Cardiac muscle cell (in vitro differentiated cells and primary cell): ENCODE data around the gene DLGAP1. TPM values are rescaled to one million over a fixed set of nuclear protein-coding genes. Genes with fewer than 3 reads are reported as not detected.

Experiments
- DNase-seq, 2 donors: peaks; one replicate each; pipeline versions ENCODE4 v3.0.0 to v3.0.0-alpha.2; 2010 to 2017; ENCODE audit warnings: low read depth in 1 of 2, low spot score in 1 of 2
- H3K27ac ChIP-seq: fragments of 200-600 bp; sonication (generic); 2 replicates; pipeline ENCODE4 v1.5.1; 2016
- H3K27me3 ChIP-seq: fragments of 200-600 bp; sonication (generic); 2 replicates; pipeline ENCODE4 v1.6.0; 2016; ENCODE audit warnings: control low read depth
- H3K36me3 ChIP-seq: fragments of 200-600 bp; sonication (generic); 2 replicates; pipeline ENCODE4 v1.5.1; 2016; ENCODE audit warnings: control low read depth
- H3K4me1 ChIP-seq: fragments of 200-600 bp; sonication (generic); 2 replicates; pipeline ENCODE4 v1.8.1; 2017; ENCODE audit warnings: low read depth, mild to moderate bottlenecking, mixed run types
- H3K4me3 ChIP-seq: fragments of 200-600 bp; sonication (generic); 2 replicates; pipeline ENCODE4 v1.5.1; 2016; ENCODE audit warnings: mild to moderate bottlenecking
- H3K9me3 ChIP-seq: fragments of 200-600 bp; sonication (generic); 2 replicates; pipeline ENCODE4 v1.5.1; 2017; ENCODE audit warnings: low read depth, mild to moderate bottlenecking, control low read depth
- polyA plus RNA-seq: library from polyadenylated mRNA; unstranded; fragments of >200 nt; fragmentation: Nextera tagmentation; extraction: Ambion mirVana; gene quantifications from 2 replicates; pipeline ENCODE4 v1.2.1, GENCODE V29; 2016
- total RNA-seq: library from RNA; depleted of rRNA; stranded (reverse); fragments of >200 nt; gene quantifications from 2 replicates; pipeline ENCODE4 v1.2.3, GENCODE V29; 2016
- TF ChIP-seq, protein P1 (sequence below): IDR thresholded peaks from 2 replicates; pipeline ENCODE4 v1.5.1; 2012; ENCODE audit warnings: low read depth, mild to moderate bottlenecking, low read length

The DLGAP1 gene
- total and polyA plus RNA-seq, 2 experiments from 2014 or later = 2.5 to 7.9 TPM

DNA sequence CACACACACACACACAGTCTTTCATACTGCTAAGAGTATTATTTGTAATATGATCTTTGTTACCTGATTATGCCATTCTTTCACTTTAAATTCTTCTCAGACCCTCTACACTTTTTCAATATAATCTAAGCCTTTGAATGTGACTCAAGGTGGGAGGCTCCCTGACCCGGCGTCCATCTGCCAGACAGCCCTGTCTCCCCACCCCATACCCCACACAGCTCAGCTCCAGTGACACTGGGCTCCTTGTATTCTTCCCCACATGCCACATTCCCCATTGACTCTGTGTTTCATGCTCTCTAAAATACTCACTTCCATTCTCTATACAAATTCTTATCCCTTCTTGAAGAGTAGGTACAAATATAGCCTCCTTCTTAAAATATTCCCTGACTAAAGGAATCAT lies 563.0 kb downstream of the DLGAP1 start:
- H3K9me3 ChIP-seq = no peaks in the 10 kb centered on the region
- no peak for DNase-seq
- H3K27me3 ChIP-seq = no peaks in the 10 kb centered on the region
- H3K4me3 ChIP-seq = no peak overlapping the region
- H3K27ac ChIP-seq = no peak overlapping the region
- TF ChIP-seq, protein P1, sequence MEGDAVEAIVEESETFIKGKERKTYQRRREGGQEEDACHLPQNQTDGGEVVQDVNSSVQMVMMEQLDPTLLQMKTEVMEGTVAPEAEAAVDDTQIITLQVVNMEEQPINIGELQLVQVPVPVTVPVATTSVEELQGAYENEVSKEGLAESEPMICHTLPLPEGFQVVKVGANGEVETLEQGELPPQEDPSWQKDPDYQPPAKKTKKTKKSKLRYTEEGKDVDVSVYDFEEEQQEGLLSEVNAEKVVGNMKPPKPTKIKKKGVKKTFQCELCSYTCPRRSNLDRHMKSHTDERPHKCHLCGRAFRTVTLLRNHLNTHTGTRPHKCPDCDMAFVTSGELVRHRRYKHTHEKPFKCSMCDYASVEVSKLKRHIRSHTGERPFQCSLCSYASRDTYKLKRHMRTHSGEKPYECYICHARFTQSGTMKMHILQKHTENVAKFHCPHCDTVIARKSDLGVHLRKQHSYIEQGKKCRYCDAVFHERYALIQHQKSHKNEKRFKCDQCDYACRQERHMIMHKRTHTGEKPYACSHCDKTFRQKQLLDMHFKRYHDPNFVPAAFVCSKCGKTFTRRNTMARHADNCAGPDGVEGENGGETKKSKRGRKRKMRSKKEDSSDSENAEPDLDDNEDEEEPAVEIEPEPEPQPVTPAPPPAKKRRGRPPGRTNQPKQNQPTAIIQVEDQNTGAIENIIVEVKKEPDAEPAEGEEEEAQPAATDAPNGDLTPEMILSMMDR = no peak
- H3K36me3 ChIP-seq = no peaks in the 10 kb centered on the region
- H3K4me1 ChIP-seq = peaks cover 4% of the 10 kb centered on the region

- H3K9me3 ChIP-seq = no peaks in the 10 kb centered on the region
- no peak overlapping the region for H3K4me3 ChIP-seq
- no peak for DNase-seq
- no peak overlapping the region for H3K27ac ChIP-seq
- TF ChIP-seq, protein P1 = no peak
- H3K4me1 ChIP-seq = peaks cover 11% of the 10 kb centered on the region
- H3K27me3 ChIP-seq = no peaks in the 10 kb centered on the region
- H3K36me3 ChIP-seq = no peaks in the 10 kb centered on the region
Observed at GRCh38 chr18:3891245-3891644, 563.9 kb downstream of the DLGAP1 start.

DNA sequence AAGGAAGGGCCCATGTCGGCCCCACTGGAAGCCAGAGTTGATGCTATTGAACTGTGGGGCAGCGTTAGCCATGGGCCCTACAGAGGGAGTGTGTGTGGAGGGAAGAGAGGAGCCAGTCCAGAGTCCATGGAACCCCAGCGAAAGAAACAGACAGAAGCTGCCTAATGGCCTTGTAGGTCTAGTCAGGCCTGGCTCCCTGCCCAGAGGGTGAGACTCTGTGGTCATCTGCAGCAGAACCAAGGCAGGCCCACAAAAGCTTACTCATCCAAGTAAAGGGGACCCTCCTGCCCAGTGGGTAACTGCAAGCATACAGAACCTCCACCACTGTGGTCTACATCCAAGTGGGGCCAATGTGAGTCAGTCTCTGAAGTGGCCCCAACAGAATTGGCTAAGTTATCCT lies 565.3 kb downstream of the DLGAP1 start:
- DNase-seq = peak in 1 of 2 donors; percentile 35
- TF ChIP-seq, protein P1 = no peak

DNA sequence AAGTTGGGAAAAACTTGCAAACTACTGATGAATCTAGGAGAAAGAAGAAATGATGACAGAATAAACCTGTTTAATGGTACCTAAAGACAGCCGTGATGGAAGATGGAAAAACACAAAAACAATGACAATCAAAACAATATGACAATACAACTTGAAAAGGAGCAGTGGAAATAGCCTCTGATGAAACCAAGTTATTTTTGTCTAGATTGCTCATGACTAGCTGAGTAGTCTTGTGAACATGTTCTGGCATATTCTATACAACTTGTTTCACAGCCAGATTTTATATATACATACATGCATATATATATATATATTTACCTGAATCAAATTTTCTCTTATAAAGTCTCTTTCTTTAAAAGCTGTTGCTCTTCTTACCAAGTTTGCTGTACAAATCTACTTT lies 566.0 kb downstream of the DLGAP1 start:
- TF ChIP-seq, protein P1 = no peak
- Histone ChIP-seq H3K9me3 (no peaks in the 10 kb centered on the region), H3K36me3 (no peaks in the 10 kb centered on the region), H3K27ac (no peak overlapping the region), H3K4me1 (peaks cover 11% of the 10 kb centered on the region), H3K4me3 (no peak overlapping the region), H3K27me3 (no peaks in the 10 kb centered on the region)
- no peak for DNase-seq

More for the DNA sequence above, 565.3 kb downstream of the DLGAP1 start:
- H3K4me1 ChIP-seq = peaks cover 11% of the 10 kb centered on the region
- no peaks in the 10 kb centered on the region for H3K27me3 ChIP-seq
- no peaks in the 10 kb centered on the region for H3K36me3 ChIP-seq
- H3K4me3 ChIP-seq = no peak overlapping the region
- no peak overlapping the region for H3K27ac ChIP-seq
- H3K9me3 ChIP-seq = no peaks in the 10 kb centered on the region

DNA sequence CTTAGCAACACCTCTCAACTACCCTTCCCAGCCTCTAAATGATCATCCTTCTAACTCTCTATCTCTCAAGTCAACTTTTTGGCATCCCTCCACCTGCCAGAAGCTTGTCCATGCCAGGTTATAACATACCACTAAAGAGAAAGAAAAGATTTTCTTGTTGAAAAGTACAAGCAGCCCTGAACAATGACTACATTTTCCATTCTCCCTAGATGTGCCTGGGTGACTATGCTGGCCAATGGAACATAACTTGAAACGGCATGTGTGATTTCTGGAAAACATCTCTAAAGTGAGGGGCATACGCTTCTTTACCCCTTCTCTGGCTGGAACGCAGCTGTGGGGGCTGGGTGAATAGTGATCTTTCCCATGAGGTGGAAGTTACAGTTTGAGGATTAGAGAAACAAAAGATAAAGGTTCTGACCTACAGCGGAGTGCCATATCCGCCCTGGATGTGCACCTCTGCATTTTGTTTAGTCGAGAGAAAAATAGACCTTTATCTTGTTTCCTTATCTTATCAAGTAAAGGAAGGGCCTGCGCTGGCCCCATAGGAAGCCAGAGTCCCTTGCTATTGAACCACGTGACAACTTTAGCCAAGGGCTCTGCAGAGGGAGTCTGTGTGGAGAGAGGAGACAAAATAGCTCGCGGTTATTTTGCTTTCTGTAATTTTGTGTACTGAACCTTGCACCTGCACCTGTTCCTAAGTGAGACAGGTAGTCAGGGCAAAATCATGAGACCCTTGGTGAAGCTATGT lies 568.4 kb downstream of the DLGAP1 start:
- TF ChIP-seq, protein P1 = no peak
- peak in 1 of 2 donors; percentile 32 for DNase-seq
- no peaks in the 10 kb centered on the region for H3K9me3 ChIP-seq
- H3K4me3 ChIP-seq = no peak overlapping the region
- peaks cover 11% of the 10 kb centered on the region for H3K4me1 ChIP-seq
- H3K36me3 ChIP-seq = no peaks in the 10 kb centered on the region
- H3K27me3 ChIP-seq = no peaks in the 10 kb centered on the region
- peak overlapping the region; percentile 41 for H3K27ac ChIP-seq
